H1 (cell line): ENCODE results near the gene AGPAT4. TPM values are rescaled to one million over a fixed set of nuclear protein-coding genes. Genes with fewer than 3 reads are reported as not detected.

Experiments
- CTCF ChIA-PET: fragments of 300-600 bp; sonication (Branson Sonifier 250); formaldehyde crosslinking; loops from one replicate; lab custom pipeline; 2021; ENCODE audit not compliant: partially characterized antibody; lab: Charles Lee
- POLR2A ChIA-PET: fragments of 300-600 bp; sonication (Branson Sonifier 250); formaldehyde crosslinking; loops from one replicate; lab custom pipeline; 2021; ENCODE audit warnings: inconsistent platforms; ENCODE audit not compliant: partially characterized antibody; lab: Charles Lee
- DNase-seq, 2 experiments: peaks; one replicate each; pipeline versions ENCODE4 v3.0.0 to v3.0.0-alpha.2; 2010 to 2022; ENCODE audit warnings: low spot score in 2 of 2, low read depth in 1 of 2, mixed read lengths in 1 of 2
- FAIRE-seq: peaks from 2 replicates; lab custom pipeline; 2011; peaks lifted over from hg19 to GRCh38; lab: Jason Lieb, UNC
- H2AFZ ChIP-seq: 2 replicates; pipeline ENCODE4 v1.8.1; 2012; ENCODE audit warnings: low read length, inconsistent platforms
- H2AK5ac ChIP-seq: 2 replicates; pipeline ENCODE4 v1.6.1; 2013; ENCODE audit warnings: low read depth, low read length
- H2BK120ac ChIP-seq: replicated peaks from 2 replicates; pipeline ENCODE3; 2013; ENCODE audit warnings: low read depth, low read length, inconsistent platforms
- H2BK12ac ChIP-seq: 2 replicates; pipeline ENCODE4 v1.6.1; 2013; ENCODE audit warnings: low read depth, low read length
- H2BK15ac ChIP-seq: 2 replicates; pipeline ENCODE4 v1.6.1; 2013; ENCODE audit warnings: low read length
- H2BK20ac ChIP-seq: 2 replicates; pipeline ENCODE4 v1.6.1; 2013; ENCODE audit warnings: low read length
- H2BK5ac ChIP-seq: 2 replicates; pipeline ENCODE4 v1.6.1; 2013; ENCODE audit warnings: low read depth, low read length
- H3K14ac ChIP-seq: 2 replicates; pipeline ENCODE4 v1.6.1; 2013; ENCODE audit warnings: inconsistent platforms; ENCODE audit not compliant: insufficient read length
- H3K18ac ChIP-seq: 2 replicates; pipeline ENCODE4 v1.6.1; 2013; ENCODE audit warnings: low read length; ENCODE audit errors: extremely low read depth
- H3K23ac ChIP-seq: 2 replicates; pipeline ENCODE4 v1.6.1; 2013; ENCODE audit warnings: inconsistent platforms; ENCODE audit not compliant: insufficient read length
- H3K23me2 ChIP-seq: 2 replicates; pipeline ENCODE4 v1.6.1; 2013; ENCODE audit warnings: low read depth, low read length
- H3K27ac ChIP-seq: 2 replicates; pipeline ENCODE4 v1.6.1; 2011; ENCODE audit warnings: low read depth, low read length, inconsistent platforms
- H3K27me3 ChIP-seq, 4 experiments: replicated peaks in 1 of 4; 1 replicate in 1 of 4; 2 replicates in 3 of 4; pipeline versions ENCODE4 v1.6.1 to v1.8.1; 2011 to 2013; ENCODE audit warnings: low read length in 3 of 4, mild to moderate bottlenecking in 3 of 4, inconsistent platforms in 2 of 4, mixed read lengths in 2 of 4, moderate library complexity in 1 of 4; ENCODE audit not compliant: control insufficient read depth in 3 of 4, insufficient read depth in 3 of 4; ENCODE audit errors: extremely low read depth in 1 of 4
- H3K36me3 ChIP-seq, 4 experiments: 2 replicates each; pipeline versions ENCODE4 v1.6.1 to v1.8.1; 2011 to 2013; ENCODE audit warnings: mild to moderate bottlenecking in 4 of 4, low read length in 3 of 4, moderate library complexity in 2 of 4, control low read depth in 1 of 4, inconsistent platforms in 1 of 4; ENCODE audit not compliant: insufficient read depth in 4 of 4, control insufficient read depth in 2 of 4
- H3K4ac ChIP-seq: replicated peaks from 2 replicates; pipeline ENCODE3; 2013; ENCODE audit warnings: low read length, low read depth, mixed read lengths, inconsistent platforms; ENCODE audit not compliant: insufficient read length
- H3K4me1 ChIP-seq, 4 experiments: replicated peaks in 1 of 4; 1 replicate in 1 of 4; 2 replicates in 3 of 4; pipeline versions ENCODE4 v1.6.1 to v1.8.1; 2011 to 2013; ENCODE audit warnings: low read length in 3 of 4, inconsistent platforms in 2 of 4, mixed read lengths in 1 of 4; ENCODE audit not compliant: insufficient read depth in 4 of 4, control insufficient read depth in 3 of 4
- H3K4me2 ChIP-seq, 2 experiments: 2 replicates each; pipeline versions ENCODE4 v1.6.1 to v1.8.1; 2011 to 2013; ENCODE audit warnings: low read depth in 2 of 2, low read length in 2 of 2, control low read depth in 1 of 2, inconsistent platforms in 1 of 2, mild to moderate bottlenecking in 1 of 2; ENCODE audit not compliant: insufficient read depth in 1 of 2
- H3K4me3 ChIP-seq, 4 experiments: fragments of 200-600, 300-600 bp in 1 of 4; sonication (generic), shearing (Covaris generic), sonication (Bioruptor Twin) in 1 of 4; 2 replicates each; pipeline versions ENCODE4 v1.5.1 to v1.8.1; 2011 to 2016; ENCODE audit warnings: low read length in 4 of 4, low read depth in 3 of 4, control low read depth in 2 of 4, inconsistent platforms in 2 of 4, mild to moderate bottlenecking in 2 of 4, mixed read lengths in 1 of 4, moderate library complexity in 1 of 4; ENCODE audit not compliant: insufficient read depth in 2 of 4; ENCODE audit errors: extremely low read depth in 1 of 4
- H3K56ac ChIP-seq: replicated peaks from 2 replicates; pipeline ENCODE3; 2013; ENCODE audit warnings: low read depth, mild to moderate bottlenecking, mixed read lengths, low read length, inconsistent platforms; ENCODE audit not compliant: insufficient read length
- H3K79me1 ChIP-seq: 2 replicates; pipeline ENCODE4 v1.6.1; 2013; ENCODE audit warnings: low read depth, low read length, control low read depth
- H3K79me2 ChIP-seq, 2 experiments: 2 replicates each; pipeline versions ENCODE4 v1.6.1 to v1.8.1; 2012 to 2013; ENCODE audit warnings: low read length in 2 of 2, mild to moderate bottlenecking in 2 of 2, inconsistent platforms in 1 of 2; ENCODE audit not compliant: insufficient read depth in 2 of 2, control insufficient read depth in 1 of 2
- H3K9ac ChIP-seq, 4 experiments: replicated peaks in 1 of 4; 1 replicate in 1 of 4; 2 replicates in 3 of 4; pipeline versions ENCODE4 v1.6.1 to v1.8.1; 2011 to 2013; ENCODE audit warnings: low read depth in 3 of 4, low read length in 3 of 4, control low read depth in 2 of 4, mild to moderate bottlenecking in 2 of 4, moderate library complexity in 2 of 4, inconsistent platforms in 1 of 4; ENCODE audit errors: extremely low read depth in 1 of 4
- H3K9me3 ChIP-seq, 2 experiments: 2 replicates each; pipeline versions ENCODE4 v1.6.1 to v1.8.1; 2012 to 2013; ENCODE audit warnings: mild to moderate bottlenecking in 2 of 2, moderate library complexity in 2 of 2, control low read depth in 1 of 2, inconsistent platforms in 1 of 2, low read depth in 1 of 2, low read length in 1 of 2, mixed read lengths in 1 of 2; ENCODE audit not compliant: insufficient read depth in 2 of 2
- H4K20me1 ChIP-seq, 2 experiments: replicated peaks in 1 of 2; 2 replicates each; pipeline versions ENCODE3 to v1.8.1; 2011 to 2013; ENCODE audit warnings: inconsistent platforms in 2 of 2, low read length in 2 of 2, mild to moderate bottlenecking in 1 of 2; ENCODE audit not compliant: insufficient read depth in 2 of 2, control insufficient read depth in 1 of 2
- H4K5ac ChIP-seq: 2 replicates; pipeline ENCODE4 v1.6.1; 2013; ENCODE audit warnings: low read length, low read depth, mixed read lengths, inconsistent platforms; ENCODE audit not compliant: insufficient read length
- H4K8ac ChIP-seq: 2 replicates; pipeline ENCODE4 v1.8.0; 2013; ENCODE audit warnings: mild to moderate bottlenecking, moderate library complexity, low read length, inconsistent platforms; ENCODE audit not compliant: insufficient read depth; ENCODE audit errors: extremely low read depth
- H4K91ac ChIP-seq: replicated peaks from 2 replicates; pipeline ENCODE3; 2013; ENCODE audit warnings: low read length, mixed read lengths, inconsistent platforms; ENCODE audit not compliant: insufficient read length
- GTF2F1 ChIP-seq: IDR thresholded peaks from 2 replicates; pipeline ENCODE4 v1.6.1; 2012; ENCODE audit warnings: low read depth, low read length, improper control_type of control experiment, borderline replicate concordance
- MAFK ChIP-seq: IDR thresholded peaks from 2 replicates; pipeline ENCODE4 v1.6.1; 2012; ENCODE audit warnings: low read depth, mild to moderate bottlenecking, improper control_type of control experiment, low read length
- POU5F1 ChIP-seq: IDR thresholded peaks from 2 replicates; pipeline ENCODE4 v1.6.1; 2011; ENCODE audit warnings: low read depth, mild to moderate bottlenecking, low read length, moderate library complexity
- RBBP5 ChIP-seq: IDR thresholded peaks from 2 replicates; pipeline ENCODE4 v1.7.1; 2012; ENCODE audit warnings: low read depth, mild to moderate bottlenecking, inconsistent platforms, low read length, moderate library complexity, borderline replicate concordance
- SP4 ChIP-seq: IDR thresholded peaks from 2 replicates; pipeline ENCODE4 v1.6.1; 2012; ENCODE audit warnings: low read length, inconsistent platforms
- USF2 ChIP-seq: IDR thresholded peaks from 2 replicates; pipeline ENCODE4 v1.6.1; 2011; ENCODE audit warnings: low read length, improper control_type of control experiment
- WGBS, 2 experiments: shearing (Covaris generic) in 1 of 2; methylation state at CpG; one replicate each; pipeline versions ENCODE4 v1.1.6 to v1.1.7; 2013 to 2015; ENCODE audit warnings: low lambda C conversion rate in 2 of 2, mixed read lengths in 2 of 2, inconsistent platforms in 1 of 2, low coverage in 1 of 2, missing lambda C conversion rate in 1 of 2; ENCODE audit not compliant: insufficient replicate concordance in 2 of 2, insufficient coverage in 1 of 2, insufficient read length in 1 of 2; ENCODE audit errors: extremely low coverage in 1 of 2, missing lambda C conversion rate in 1 of 2; 5-methylcytosine and 5-hydroxymethylcytosine counted together
- polyA plus RNA-seq, 7 experiments: library from polyadenylated mRNA; depleted of rRNA in 3 of 7; stranded (reverse) in 5 of 7; unstranded in 2 of 7; fragments of >200 nt in 5 of 7; fragments of 200-250 nt in 2 of 7; gene quantifications; 1 replicate in 5 of 7; 2 replicates in 1 of 7; 4 replicates in 1 of 7; pipeline versions ENCODE4 v1.2.1 to v1.2.3, GENCODE V29; 2011 to 2013; ENCODE audit warnings: missing spikeins in 2 of 7, mixed read lengths in 2 of 7
- total RNA-seq: library from RNA; stranded (reverse); fragmentation: NEBNext Ultra II Directional; extraction: Animal tissue kit (Norgen Biotek cat#: 25700); gene quantifications from 2 replicates; pipeline ENCODE4 v1.2.1, GENCODE V29; 2021

The AGPAT4 gene
- total and polyA plus RNA-seq, 2 of the 8 experiments (the other 6 are each of a cell fraction or from before 2014, with no cell fraction given): 13.5 to 23.8 TPM

- Histone ChIP-seq H4K5ac (no peak overlapping the region), H3K14ac (no peak overlapping the region), H2BK120ac (no peak overlapping the region), H3K23me2 (no peaks in the 10 kb centered on the region), H3K23ac (no peak overlapping the region), H3K9ac (no peak overlapping the region), H4K20me1 (no peaks in the 10 kb centered on the region), H3K36me3 (peaks cover 22 to 77% (median 58%) of the 10 kb centered on the region in 4 experiments), H3K27ac (no peak overlapping the region), H2BK20ac (no peak overlapping the region), H3K79me2 (no peaks in the 10 kb centered on the region), H2BK12ac (no peak overlapping the region), H3K9me3 (no peaks in the 10 kb centered on the region), H4K91ac (no peak overlapping the region), H3K4me1 (no peaks in the 10 kb centered on the region), H3K56ac (no peak overlapping the region), H2AK5ac (no peak overlapping the region), H2BK5ac (no peak overlapping the region), H2AFZ (no peak overlapping the region), H3K18ac (no peak overlapping the region), H3K4me3 (no peak overlapping the region), H3K27me3 (no peaks in the 10 kb centered on the region), H4K8ac (no peak overlapping the region), H2BK15ac (no peak overlapping the region), H3K79me1 (no peaks in the 10 kb centered on the region), H3K4me2 (no peak overlapping the region), H3K4ac (no peak overlapping the region)
- 92% methylated on average over 14 of the region's 14 CpGs; no CpG with 5 or more reads in 1 of the 2 experiments for WGBS, 2 experiments
- POLR2A ChIA-PET: no interaction called here
- FAIRE-seq: no peak
- DNase-seq: no peak
- CTCF ChIA-PET: interaction anchor here (0.8 to 3.5 kb wide), 4 partner anchors 26 to 263 kb away, joined by 3 to 26 read pairs (median 5); no protein-coding TSS in a partner anchor
- TF ChIP-seq GTF2F1: no peak
- no peak for TF ChIP-seq POU5F1
- no peak for TF ChIP-seq SP4
- TF ChIP-seq MAFK: no peak
- TF ChIP-seq RBBP5: no peak
- no peak for TF ChIP-seq USF2
These were observed 163.7 kb downstream of the AGPAT4 start for GRCh38 chr6:161110028-161110779.
